Mononuclear cell (primary cell): ENCODE data around the gene TBC1D3B. TPM values are rescaled to one million over a fixed set of nuclear protein-coding genes. Genes with fewer than 3 reads are reported as not detected.

Source experiments
- H3K27me3 ChIP-seq: 2 replicates; pipeline ENCODE4 v1.6.0; 2011; ENCODE audit warnings: low read length, control low read depth; ENCODE audit not compliant: insufficient read depth
- H3K4me1 ChIP-seq: 2 replicates; pipeline ENCODE4 v1.5.1; 2011; ENCODE audit warnings: mild to moderate bottlenecking, low read length, control low read depth; ENCODE audit not compliant: insufficient read depth
- H3K4me3 ChIP-seq: 2 replicates; pipeline ENCODE4 v1.5.1; 2011; ENCODE audit warnings: mild to moderate bottlenecking, low read length, moderate library complexity
- H3K9me3 ChIP-seq: 2 replicates; pipeline ENCODE4 v1.5.1; 2011; ENCODE audit warnings: low read depth, mild to moderate bottlenecking, control low read depth, low read length
- total RNA-seq: library from RNA; depleted of rRNA; stranded (reverse); fragments of >200 nt; gene quantifications from one replicate; pipeline ENCODE4 v1.2.3, GENCODE V29; 2012

The TBC1D3B gene
- total RNA-seq, 1 donor = not detected

GRCh38 chr17:36152639-36153120, 23.8 kb downstream of the TBC1D3B start:
- H3K27me3 ChIP-seq = no peaks in the 10 kb centered on the region
- no peaks in the 10 kb centered on the region for H3K9me3 ChIP-seq
- H3K4me1 ChIP-seq = peaks cover 13% of the 10 kb centered on the region
- H3K4me3 ChIP-seq = no peak overlapping the region

GRCh38 chr17:36151891-36152638, 24.4 kb downstream of the TBC1D3B start:
- Histone ChIP-seq H3K4me3 (no peak overlapping the region), H3K4me1 (peaks cover 13% of the 10 kb centered on the region), H3K9me3 (no peaks in the 10 kb centered on the region), H3K27me3 (no peaks in the 10 kb centered on the region)

DNA sequence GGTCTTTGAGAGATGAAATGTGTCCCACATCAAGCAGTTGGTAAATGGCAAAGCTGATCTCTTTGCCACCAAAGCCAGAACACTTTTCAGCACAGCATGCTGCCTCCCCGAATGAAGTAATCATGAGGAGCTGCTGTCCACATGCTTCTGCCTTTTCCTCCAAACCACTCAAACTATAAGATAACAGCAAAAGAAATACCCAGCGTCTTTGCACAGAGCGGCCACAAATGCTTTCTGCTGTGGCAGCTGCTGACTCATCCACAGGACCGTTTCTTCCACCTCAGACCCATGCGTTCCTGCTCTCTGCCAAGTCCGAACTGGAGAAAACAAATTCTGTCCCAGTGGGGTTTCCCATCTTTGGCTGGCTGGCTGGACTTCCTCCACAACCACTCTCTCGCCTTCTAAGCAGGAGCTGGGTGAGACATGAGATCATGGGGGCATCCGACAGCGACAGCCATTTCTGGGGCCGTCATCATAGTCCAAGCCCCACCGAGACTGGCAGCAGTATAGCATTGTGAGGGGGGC, 27.1 kb downstream of the TBC1D3B start:
- Histone ChIP-seq H3K9me3 (no peaks in the 10 kb centered on the region), H3K27me3 (no peaks in the 10 kb centered on the region), H3K4me3 (no peak overlapping the region), H3K4me1 (peaks cover 13% of the 10 kb centered on the region)

DNA sequence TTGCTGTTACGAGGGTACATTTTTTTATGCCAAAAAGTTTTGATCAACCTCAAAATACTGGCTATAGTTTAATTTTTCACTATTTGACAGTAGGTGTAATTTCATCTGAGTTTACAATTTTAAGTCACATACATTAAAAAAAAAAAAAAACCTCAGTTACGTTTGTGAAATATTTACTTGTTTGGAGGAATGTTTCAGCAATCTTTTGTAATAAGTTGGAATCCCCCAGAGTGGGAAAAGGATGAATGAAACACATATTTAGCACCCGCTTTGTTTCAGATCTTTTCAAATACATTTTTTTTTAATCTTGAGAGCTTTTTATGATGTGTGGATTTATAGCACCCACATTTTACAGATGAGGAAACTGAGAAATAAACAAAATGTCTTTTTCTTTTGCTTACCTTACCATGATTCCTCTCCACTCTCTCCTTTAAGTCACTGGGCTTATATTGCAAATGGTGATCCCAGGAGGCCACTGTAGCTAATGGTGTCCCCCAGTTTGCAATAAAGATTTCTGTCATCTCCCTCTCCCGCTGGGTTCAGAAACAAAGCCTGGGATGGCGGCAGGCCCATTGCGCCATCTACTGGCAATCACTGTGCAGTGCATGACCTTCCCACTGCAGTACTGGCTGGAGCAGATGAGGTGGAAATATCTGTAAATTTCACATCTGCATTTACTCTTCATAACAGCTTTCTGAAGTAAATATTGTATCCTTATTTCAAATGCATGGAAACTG, 27.7 kb downstream of the TBC1D3B start:
- Histone ChIP-seq H3K9me3 (no peaks in the 10 kb centered on the region), H3K27me3 (no peaks in the 10 kb centered on the region), H3K4me1 (peaks cover 10% of the 10 kb centered on the region), H3K4me3 (no peak overlapping the region)

- no peak overlapping the region for H3K4me3 ChIP-seq
These were observed 28.8 kb downstream of the TBC1D3B start for GRCh38 chr17:36147601-36148000.

DNA sequence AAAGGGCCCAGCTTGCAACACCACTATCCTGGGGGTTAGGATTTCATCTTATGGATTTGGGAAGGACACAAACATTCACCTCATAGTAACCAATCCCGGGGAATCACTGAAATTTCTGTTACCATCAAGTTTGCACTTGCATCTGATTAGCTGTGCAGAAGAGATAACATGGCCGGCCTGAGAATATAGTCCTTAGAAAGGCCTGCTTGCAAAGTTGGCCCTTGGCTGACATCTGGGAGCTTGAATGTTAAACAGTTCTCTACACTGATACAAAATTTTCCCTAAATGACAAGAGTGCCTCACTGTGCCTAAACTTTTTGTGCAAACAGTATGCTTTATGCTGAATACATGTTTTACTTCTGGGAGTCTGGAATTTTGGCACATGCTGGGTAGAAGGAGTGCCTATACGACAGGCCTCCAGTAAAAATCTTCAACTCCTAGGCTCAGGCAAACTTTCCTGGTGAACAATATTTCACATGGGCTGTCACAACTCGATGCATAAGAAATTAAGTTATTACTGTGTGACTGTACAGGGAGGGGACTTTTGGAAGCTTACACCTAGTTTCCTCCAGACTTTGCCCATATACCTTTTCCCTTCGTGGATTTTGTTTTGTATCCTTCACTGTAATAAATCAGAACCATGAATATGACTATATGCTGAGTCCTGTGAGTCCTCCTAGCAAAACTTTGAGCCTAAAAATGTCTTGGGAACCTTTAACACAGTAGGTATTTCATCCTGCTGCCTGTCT, 31.3 kb downstream of the TBC1D3B start:
- H3K4me3 ChIP-seq = no peak overlapping the region
- H3K4me1 ChIP-seq = peaks cover 10% of the 10 kb centered on the region
- no peaks in the 10 kb centered on the region for H3K27me3 ChIP-seq
- no peaks in the 10 kb centered on the region for H3K9me3 ChIP-seq

More at GRCh38 chr17:36147601-36148000, 28.8 kb downstream of the TBC1D3B start:
- H3K4me1 ChIP-seq = peaks cover 10% of the 10 kb centered on the region
- H3K9me3 ChIP-seq = no peaks in the 10 kb centered on the region
- H3K27me3 ChIP-seq = no peaks in the 10 kb centered on the region

DNA sequence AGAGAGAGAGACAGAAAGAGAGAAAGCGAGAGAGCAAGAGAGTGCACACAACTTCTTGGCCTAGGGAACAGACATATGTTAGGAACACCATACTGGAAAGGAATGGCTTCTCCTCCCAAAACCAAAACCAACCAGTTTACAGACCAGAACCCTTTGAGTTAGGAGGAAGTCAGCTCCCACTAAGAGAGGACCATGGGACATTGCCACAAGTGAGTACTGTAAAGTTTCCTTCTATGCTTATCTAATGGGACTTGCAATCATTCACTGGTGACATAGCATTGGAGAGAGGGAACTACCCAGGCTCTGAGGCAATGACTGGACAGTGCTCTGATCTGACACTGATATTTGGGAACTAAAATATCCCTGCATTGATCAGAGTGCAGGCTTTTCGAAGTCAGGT, 32.4 kb downstream of the TBC1D3B start:
- no peaks in the 10 kb centered on the region for H3K27me3 ChIP-seq
- no peak overlapping the region for H3K4me3 ChIP-seq
- H3K4me1 ChIP-seq = peaks cover 3% of the 10 kb centered on the region
- H3K9me3 ChIP-seq = no peaks in the 10 kb centered on the region

DNA sequence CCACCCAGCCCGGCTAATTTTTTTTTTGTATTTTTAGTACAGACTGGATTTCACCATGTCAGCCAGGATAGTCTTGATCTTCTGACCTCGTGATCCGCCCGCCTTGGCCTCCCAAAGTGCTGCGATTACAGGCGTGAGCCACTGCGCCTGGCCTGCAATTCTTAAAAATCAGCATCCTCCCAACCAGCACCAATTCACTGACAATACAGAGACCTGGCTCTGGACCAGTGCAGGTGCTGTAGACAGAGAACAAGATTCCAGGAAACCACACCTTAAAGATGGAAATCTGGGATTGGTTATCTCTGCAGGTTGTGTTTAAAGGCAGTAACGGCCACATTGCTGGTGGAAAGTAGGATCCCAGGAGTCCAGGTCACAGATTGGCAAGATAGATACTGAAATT, 33.6 kb downstream of the TBC1D3B start:
- Histone ChIP-seq H3K27me3 (no peaks in the 10 kb centered on the region), H3K9me3 (no peaks in the 10 kb centered on the region), H3K4me3 (no peak overlapping the region), H3K4me1 (no peaks in the 10 kb centered on the region)

DNA sequence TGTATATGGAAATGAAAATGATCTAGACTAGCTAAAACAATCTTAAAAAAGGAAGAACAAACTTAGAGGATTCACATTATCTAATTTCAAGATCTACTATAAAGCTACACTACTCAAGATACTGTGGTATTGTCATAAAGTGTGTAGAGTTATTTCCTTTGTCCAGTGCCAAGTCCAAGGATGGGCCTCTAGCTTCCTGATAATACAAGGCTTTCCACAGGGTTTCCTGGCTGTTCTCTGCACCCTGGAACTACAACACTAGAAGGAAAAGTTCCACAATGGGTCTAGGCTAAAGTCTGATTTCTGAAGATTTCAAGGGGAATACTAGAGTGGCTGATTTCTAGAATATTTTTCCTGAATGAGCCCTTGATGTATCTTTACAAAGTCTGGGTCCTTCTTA, 34.2 kb downstream of the TBC1D3B start:
- H3K4me1 ChIP-seq = peaks cover 1% of the 10 kb centered on the region
- no peak overlapping the region for H3K4me3 ChIP-seq
- no peaks in the 10 kb centered on the region for H3K27me3 ChIP-seq
- H3K9me3 ChIP-seq = no peaks in the 10 kb centered on the region

DNA sequence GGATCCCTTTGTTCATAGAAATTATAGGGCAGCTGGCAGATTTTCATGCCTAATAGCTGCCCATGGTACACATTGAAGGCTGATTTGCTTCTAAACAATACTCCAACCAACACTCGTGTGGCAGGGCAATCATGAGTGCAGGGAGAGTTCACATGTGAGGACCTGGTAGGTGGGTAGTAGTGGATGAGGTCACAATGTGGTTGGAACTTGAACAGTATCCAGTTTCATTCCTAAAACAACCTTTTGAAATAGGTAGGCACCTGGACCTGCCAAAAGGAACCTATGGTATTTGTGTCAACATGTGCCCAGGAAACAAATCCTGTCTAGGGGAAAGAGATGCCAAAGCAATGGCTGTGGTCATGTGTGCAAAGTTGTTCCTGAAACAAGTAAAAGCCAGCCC, 40.0 kb downstream of the TBC1D3B start:
- Histone ChIP-seq H3K4me3 (no peak overlapping the region), H3K9me3 (no peaks in the 10 kb centered on the region), H3K27me3 (no peaks in the 10 kb centered on the region), H3K4me1 (peaks cover 31% of the 10 kb centered on the region)

DNA sequence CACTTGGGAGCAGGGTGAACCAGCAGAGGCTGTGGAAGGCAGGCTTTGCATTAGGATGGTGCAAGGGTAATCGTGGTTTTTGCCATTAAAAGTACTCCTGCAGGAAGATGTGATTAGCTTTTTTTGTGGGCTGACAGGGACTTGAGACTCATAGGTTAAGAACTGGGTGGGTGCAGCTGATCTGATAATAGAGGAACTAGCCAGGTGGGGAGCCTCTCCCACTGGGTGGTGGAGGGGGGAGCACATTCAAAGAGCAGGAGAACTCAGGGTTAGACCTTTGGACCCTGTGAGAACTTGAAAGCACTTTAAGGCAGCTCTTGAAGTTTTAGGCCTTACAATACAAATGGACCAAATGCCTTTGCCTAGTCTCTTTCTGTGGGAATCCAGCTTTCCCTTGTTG, 40.4 kb downstream of the TBC1D3B start:
- H3K9me3 ChIP-seq = no peaks in the 10 kb centered on the region
- no peaks in the 10 kb centered on the region for H3K27me3 ChIP-seq
- no peak overlapping the region for H3K4me3 ChIP-seq
- H3K4me1 ChIP-seq = peaks cover 34% of the 10 kb centered on the region

DNA sequence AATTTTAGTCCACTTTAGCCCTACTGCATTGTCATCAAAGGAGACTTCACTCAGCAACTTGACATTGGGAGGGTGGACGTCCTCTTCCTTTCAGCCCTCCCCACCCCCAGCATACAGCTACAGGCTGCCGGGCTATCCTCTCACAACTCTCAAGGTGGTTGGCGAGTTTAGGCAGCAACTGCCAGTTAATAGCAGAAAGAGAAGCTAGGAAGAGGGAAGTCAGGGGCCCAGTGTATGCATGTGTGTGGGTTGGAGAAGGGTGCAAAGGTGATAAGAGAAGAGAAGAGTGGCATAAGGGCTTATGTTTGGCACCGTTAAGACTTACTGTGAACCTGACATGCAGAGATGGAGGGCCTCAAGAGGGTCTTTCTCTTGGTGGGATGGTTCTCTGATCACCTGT, 41.0 kb downstream of the TBC1D3B start:
- Histone ChIP-seq H3K9me3 (no peaks in the 10 kb centered on the region), H3K4me3 (no peak overlapping the region), H3K27me3 (no peaks in the 10 kb centered on the region), H3K4me1 (peaks cover 40% of the 10 kb centered on the region)

- Histone ChIP-seq H3K9me3 (no peaks in the 10 kb centered on the region), H3K4me1 (peaks cover 42% of the 10 kb centered on the region), H3K27me3 (no peaks in the 10 kb centered on the region), H3K4me3 (no peak overlapping the region)
These were observed 42.7 kb downstream of the TBC1D3B start for GRCh38 chr17:36133602-36134236.

- H3K4me1 ChIP-seq = peaks cover 55% of the 10 kb centered on the region
- H3K9me3 ChIP-seq = no peaks in the 10 kb centered on the region
- no peaks in the 10 kb centered on the region for H3K27me3 ChIP-seq
- no peak overlapping the region for H3K4me3 ChIP-seq
These were observed 44.0 kb downstream of the TBC1D3B start for GRCh38 chr17:36132421-36132831.
